ENCODE results near the gene LRPAP1.
"Not testable (repeated sequence)": the region's sequence is repeated elsewhere in the genome, so short reads cannot be mapped to it uniquely, and the experiment has no call there.

The LRPAP1 gene

GRCh38 chr4:3515646-3516045 lies 16.6 kb downstream of the LRPAP1 start:
- DNase-seq (ENCODE audit: low read depth) = no peak
- no peak for TF ChIP-seq CTCF (IDR thresholded peaks at IDR 0.05; ENCODE audit: low read length, missing control alignments)
- no peak overlapping the region for H3K4me3 ChIP-seq (replicated peaks; ENCODE audit: low read depth, low read length)

DNA sequence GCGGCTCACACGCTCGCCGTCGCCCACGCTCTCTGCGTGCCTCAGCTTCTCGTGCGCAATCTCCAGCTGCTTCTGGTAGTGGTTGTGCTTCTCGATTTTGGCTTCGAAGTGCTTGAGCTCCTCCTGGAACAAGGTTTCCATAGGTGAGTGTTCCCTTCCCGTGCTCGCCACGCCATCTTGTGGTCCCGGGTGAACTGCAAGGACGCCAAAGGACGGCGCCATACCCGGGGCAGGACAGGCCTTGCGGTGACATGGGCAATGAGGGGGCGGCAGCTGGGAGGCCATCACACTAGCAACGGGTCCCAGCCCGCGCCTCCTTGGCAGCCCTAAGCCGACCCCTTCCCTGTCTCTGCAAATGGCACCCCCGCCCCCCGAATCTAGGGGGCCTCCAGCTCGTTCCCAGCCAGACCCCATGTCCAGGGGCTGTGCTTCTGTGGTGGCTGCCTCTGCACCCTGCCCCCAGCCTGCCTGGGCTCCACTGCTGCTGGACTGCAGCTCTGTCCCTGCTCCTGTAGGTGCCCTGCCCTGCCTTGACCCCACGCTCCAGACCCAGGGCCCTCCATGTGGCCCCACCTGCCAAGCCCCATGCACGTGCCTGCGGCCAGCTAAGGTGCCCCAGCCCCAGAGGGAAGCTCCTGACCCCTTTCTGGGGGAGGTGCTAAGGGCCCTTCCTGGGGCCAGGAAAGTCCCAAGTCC lies 17.3 kb downstream of the LRPAP1 start:
- no peak for DNase-seq (ENCODE audit: low read depth)
- TF ChIP-seq CTCF (IDR thresholded peaks at IDR 0.05; ENCODE audit: low read length, missing control alignments) = peak; percentile 23
- no peak overlapping the region for H3K4me3 ChIP-seq (replicated peaks; ENCODE audit: low read depth, low read length)

- no peak for TF ChIP-seq CTCF (IDR thresholded peaks at IDR 0.05; ENCODE audit: low read length, missing control alignments)
- no peak for DNase-seq (ENCODE audit: low read depth)
- H3K4me3 ChIP-seq (replicated peaks; ENCODE audit: low read depth, low read length) = no peak overlapping the region
Measured at GRCh38 chr4:3514221-3514780, 17.9 kb downstream of the LRPAP1 start.

GRCh38 chr4:3513807-3514206 lies 18.4 kb downstream of the LRPAP1 start:
- no peak for DNase-seq (ENCODE audit: low read depth)
- H3K4me3 ChIP-seq (replicated peaks; ENCODE audit: low read depth, low read length) = no peak overlapping the region

GRCh38 chr4:3512719-3513118 lies 19.5 kb downstream of the LRPAP1 start:
- no peak for DNase-seq (ENCODE audit: low read depth)
- TF ChIP-seq CTCF (IDR thresholded peaks at IDR 0.05; ENCODE audit: low read length, missing control alignments) = no peak
- H3K4me3 ChIP-seq (replicated peaks; ENCODE audit: low read depth, low read length) = no peak overlapping the region

More at GRCh38 chr4:3513807-3514206, 18.4 kb downstream of the LRPAP1 start:
- no peak for TF ChIP-seq CTCF (IDR thresholded peaks at IDR 0.05; ENCODE audit: low read length, missing control alignments)

GRCh38 chr4:3512279-3512678 lies 19.9 kb downstream of the LRPAP1 start:
- no peak for DNase-seq (ENCODE audit: low read depth)

GRCh38 chr4:3511601-3512000 lies 20.6 kb downstream of the LRPAP1 start:
- not testable (repeated sequence) for DNase-seq (ENCODE audit: low read depth); H3K4me3 ChIP-seq (replicated peaks; ENCODE audit: low read depth, low read length)

More at GRCh38 chr4:3512279-3512678, 19.9 kb downstream of the LRPAP1 start:
- TF ChIP-seq CTCF (IDR thresholded peaks at IDR 0.05; ENCODE audit: low read length, missing control alignments) = no peak
- H3K4me3 ChIP-seq (replicated peaks; ENCODE audit: low read depth, low read length) = no peak overlapping the region
